OCI-LY3 (cell line): ENCODE results near the gene LRP10.

ENCODE experiments used
- EZH2phosphoT487 ChIP-seq: fragments of 200-600 bp; shearing (Covaris generic); IDR thresholded peaks from 2 replicates; pipeline ENCODE4 v1.6.1; 2018; ENCODE audit warnings: antibody characterized with exemption, mixed run types, low read depth
- TF ChIP-seq, protein P1 (sequence below): fragments of 200-600, 300-600 bp; sonication (generic); IDR thresholded peaks from 2 replicates; pipeline ENCODE4 v1.5.1; 2014; ENCODE audit warnings: antibody characterized with exemption, low read length, low read depth

DNA sequence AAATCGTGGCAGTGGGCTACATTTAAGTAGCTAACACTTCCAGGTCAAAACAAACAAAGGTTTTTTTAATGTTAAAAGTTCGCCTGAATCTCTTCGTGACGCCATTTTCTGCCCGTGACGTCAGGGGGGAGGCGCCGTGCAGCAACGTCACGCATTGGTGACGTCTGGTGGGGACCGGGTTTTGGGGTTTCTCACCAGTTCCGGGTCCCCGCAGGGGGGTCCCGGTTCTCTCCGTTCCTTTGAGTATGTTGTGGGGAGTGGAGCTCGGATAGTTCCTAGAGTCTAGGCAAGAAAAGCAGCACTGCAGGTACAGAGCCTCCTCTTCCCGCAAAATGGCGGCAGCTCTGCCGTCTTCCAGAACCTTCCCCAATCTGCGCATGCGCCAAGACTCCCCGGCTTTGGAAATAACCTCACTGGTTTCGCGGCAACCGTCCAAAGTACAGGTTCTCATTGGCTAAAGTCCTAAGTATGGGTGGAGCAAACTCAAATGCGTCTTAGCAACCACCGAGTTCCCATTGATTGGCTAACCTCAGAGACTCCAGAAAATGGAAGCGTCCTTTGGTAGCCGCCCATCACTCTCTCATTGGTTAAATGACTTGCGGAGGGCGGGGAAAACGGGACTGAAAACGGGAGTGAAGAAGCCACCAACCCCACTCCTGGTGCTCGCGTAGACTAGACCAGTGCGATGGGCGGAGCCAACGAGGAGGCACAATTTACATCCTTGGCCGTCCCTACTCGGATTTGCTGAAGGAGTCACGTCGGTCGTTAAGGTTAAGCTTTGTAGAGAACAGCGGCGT, 47.5 kb downstream of the LRP10 start, which contains the start of gene RBM23:
- TF ChIP-seq, protein P1, sequence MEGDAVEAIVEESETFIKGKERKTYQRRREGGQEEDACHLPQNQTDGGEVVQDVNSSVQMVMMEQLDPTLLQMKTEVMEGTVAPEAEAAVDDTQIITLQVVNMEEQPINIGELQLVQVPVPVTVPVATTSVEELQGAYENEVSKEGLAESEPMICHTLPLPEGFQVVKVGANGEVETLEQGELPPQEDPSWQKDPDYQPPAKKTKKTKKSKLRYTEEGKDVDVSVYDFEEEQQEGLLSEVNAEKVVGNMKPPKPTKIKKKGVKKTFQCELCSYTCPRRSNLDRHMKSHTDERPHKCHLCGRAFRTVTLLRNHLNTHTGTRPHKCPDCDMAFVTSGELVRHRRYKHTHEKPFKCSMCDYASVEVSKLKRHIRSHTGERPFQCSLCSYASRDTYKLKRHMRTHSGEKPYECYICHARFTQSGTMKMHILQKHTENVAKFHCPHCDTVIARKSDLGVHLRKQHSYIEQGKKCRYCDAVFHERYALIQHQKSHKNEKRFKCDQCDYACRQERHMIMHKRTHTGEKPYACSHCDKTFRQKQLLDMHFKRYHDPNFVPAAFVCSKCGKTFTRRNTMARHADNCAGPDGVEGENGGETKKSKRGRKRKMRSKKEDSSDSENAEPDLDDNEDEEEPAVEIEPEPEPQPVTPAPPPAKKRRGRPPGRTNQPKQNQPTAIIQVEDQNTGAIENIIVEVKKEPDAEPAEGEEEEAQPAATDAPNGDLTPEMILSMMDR, result no peak
- no peak for TF ChIP-seq EZH2phosphoT487
